K562 (cell line): ENCODE measurements around the gene RFC2. TPM values are rescaled to one million over a fixed set of nuclear protein-coding genes. Genes with fewer than 3 reads are reported as not detected.
A peak's percentile ranks its signal among the peaks of the same experiment; 100 is the strongest.

ENCODE experiments used
- CXXC5 ChIP-seq: fragments of 250-450 bp; sonication (Bioruptor Pico); IDR thresholded peaks from 2 replicates; pipeline ENCODE4 v1.8.0; 2022; ENCODE audit warnings: inconsistent platforms, mild to moderate bottlenecking, moderate library complexity
- HDGF ChIP-seq: fragments of 450-650 bp; IDR thresholded peaks from 2 replicates; pipeline ENCODE4 v1.6.1; 2016
- HLTF ChIP-seq: fragments of 450-650 bp; IDR thresholded peaks from 2 replicates; pipeline ENCODE4 v1.6.1; 2016
- HNRNPLL ChIP-seq: fragments of 200-400 bp; formaldehyde crosslinking; IDR thresholded peaks from 2 replicates; pipeline ENCODE4 v1.6.1; 2017; ENCODE audit warnings: low read length, low read depth, mild to moderate bottlenecking; ENCODE audit not compliant: poor library complexity, severe bottlenecking
- ILK ChIP-seq: fragments of 450-650 bp; IDR thresholded peaks from 2 replicates; pipeline ENCODE4 v1.6.1; 2016; ENCODE audit warnings: missing genetic modification characterization, low read depth, mild to moderate bottlenecking, missing compliant biosample characterization, moderate library complexity, borderline replicate concordance
- L3MBTL2 ChIP-seq: fragments of 450-650 bp; IDR thresholded peaks from 2 replicates; pipeline ENCODE4 v1.6.1; 2016; ENCODE audit warnings: mild to moderate bottlenecking, moderate library complexity
- POLR2AphosphoS2 ChIP-seq: IDR thresholded peaks from 2 replicates; pipeline ENCODE4 v1.6.1; 2012; ENCODE audit warnings: low read length, improper control_type of control experiment
- PRMT5 ChIP-seq: sonication (generic); formaldehyde crosslinking; IDR thresholded peaks from 2 replicates; pipeline ENCODE4 v1.5.0; 2020; ENCODE audit warnings: missing genetic modification reagents
- SIN3A ChIP-seq, 2 experiments: fragments of 150-350 bp in 1 of 2; IDR thresholded peaks; 2 replicates each; pipeline ENCODE4 v1.6.1; 2011 to 2016; ENCODE audit warnings: borderline replicate concordance in 2 of 2, low read depth in 2 of 2, low read length in 2 of 2, mild to moderate bottlenecking in 2 of 2, moderate library complexity in 2 of 2; ENCODE audit not compliant: control insufficient read depth in 1 of 2
- SIN3B ChIP-seq: fragments of 450-650 bp; IDR thresholded peaks from 2 replicates; pipeline ENCODE4 v1.6.1; 2017; ENCODE audit warnings: low read depth, mild to moderate bottlenecking, moderate library complexity
- SMAD3 ChIP-seq: fragments of 450-650 bp; formaldehyde crosslinking; conservative IDR thresholded peaks from 2 replicates; pipeline ENCODE4 v1.4.0; 2020; ENCODE audit warnings: mild to moderate bottlenecking
- TAL1 ChIP-seq: fragments of 450-650 bp; IDR thresholded peaks from 2 replicates; pipeline ENCODE4 v1.6.1; 2016; ENCODE audit warnings: mild to moderate bottlenecking
- THRAP3 ChIP-seq: fragments of 450-650 bp; IDR thresholded peaks from 2 replicates; pipeline ENCODE4 v1.6.1; 2016; ENCODE audit warnings: mild to moderate bottlenecking, inconsistent platforms, borderline replicate concordance
- ZNF23 ChIP-seq: fragments of 250-450 bp; sonication (Bioruptor Pico); IDR thresholded peaks from 2 replicates; pipeline ENCODE4 v1.4.0; 2020; ENCODE audit warnings: mild to moderate bottlenecking
- ZNF639 ChIP-seq, 2 experiments: fragments of 200-800 bp in 1 of 2; sonication (Bioruptor generic) in 1 of 2; sonication (generic) in 1 of 2; formaldehyde crosslinking in 1 of 2; IDR thresholded peaks in 1 of 2; conservative IDR thresholded peaks in 1 of 2; 2 replicates each; pipeline versions ENCODE4 v1.5.0 to v1.6.1; 2016 to 2020; ENCODE audit warnings: missing compliant biosample characterization in 1 of 2, missing genetic modification characterization in 1 of 2, missing genetic modification reagents in 1 of 2
- ZNF778 ChIP-seq: fragments of 450-650 bp; formaldehyde crosslinking; IDR thresholded peaks from 2 replicates; pipeline ENCODE4 v1.4.0; 2020; ENCODE audit warnings: mild to moderate bottlenecking, moderate library complexity
- polyA plus RNA-seq, 8 experiments: library from polyadenylated mRNA; depleted of rRNA in 4 of 8; stranded (reverse) in 5 of 8; unstranded in 3 of 8; fragments of >200 nt; fragmentation: Nextera tagmentation in 2 of 8; fragmentation: Illumina TruSeq in 1 of 8; extraction: Ambion mirVana in 2 of 8; extraction: Trizol in 1 of 8; gene quantifications; 2 replicates each; pipeline versions ENCODE4 v1.2.1 to v1.2.3, GENCODE V29; 2011 to 2014; ENCODE audit warnings: inconsistent platforms in 1 of 8, missing spikeins in 1 of 8
- total RNA-seq, 7 experiments: library from RNA; depleted of rRNA in 6 of 7; stranded (reverse); fragments of >200 nt in 6 of 7; fragmentation: Illumina TruSeq in 2 of 7; extraction: Trizol in 2 of 7; gene quantifications; 2 replicates each; pipeline versions ENCODE4 v1.2.1 to v1.2.3, GENCODE V29; 2011 to 2021; ENCODE audit warnings: low replicate concordance in 1 of 7
- TF ChIP-seq, protein P1 (sequence below): fragments of 250-450 bp; sonication (Bioruptor Pico); IDR thresholded peaks from 2 replicates; pipeline ENCODE4 v1.9.0; 2021; ENCODE audit warnings: mild to moderate bottlenecking, inconsistent platforms
- TF ChIP-seq, protein P2 (sequence below), 2 experiments: fragments of 450-650 bp; conservative IDR thresholded peaks; 2 replicates each; pipeline ENCODE4 v1.6.1; 2017; ENCODE audit warnings: mild to moderate bottlenecking in 2 of 2, moderate library complexity in 2 of 2
- TF ChIP-seq, protein P3 (sequence below), 2 experiments: IDR thresholded peaks; 2 replicates each; pipeline ENCODE4 v1.6.1; 2012; ENCODE audit warnings: improper control_type of control experiment in 2 of 2, low read depth in 2 of 2, low read length in 2 of 2, borderline replicate concordance in 1 of 2

RFC2 gene
- total and polyA plus RNA-seq, 9 of the 15 experiments (the other 6 are each of a cell fraction or from before 2014, with no cell fraction given): 32.5 to 161 (median 102) TPM

GRCh38 chr7:74289018-74289658 lies 34.9 kb upstream of the RFC2 start, which contains the start of gene CLIP2 (continued):
- TF ChIP-seq ZNF778 (CRISPR knock-in tag) (no peak), POLR2AphosphoS2 (no peak), PRMT5 (no peak), TAL1 (no peak), ILK (tag) (no peak), HLTF (no peak), SIN3A (IDR thresholded peaks at IDR 0.05; ENCODE audit: borderline replicate concordance in 2 of 2, control insufficient read depth in 1 of 2, low read depth in 2 of 2, low read length in 2 of 2) (no peak), SMAD3 (peak; percentile 39; the same call in 1 of the 2 replicates), ZNF23 (CRISPR knock-in tag) (peak; percentile 62; the same call in 1 of the 2 replicates), ZNF639 (CRISPR knock-in tag; conservative IDR thresholded peaks at IDR 0.05 in 1 of 2, IDR thresholded peaks at IDR 0.05 in 1 of 2) (0 out of 4 replicates have a peak, but pooled peaks of 1 of the 2 experiments have one; percentile 11), THRAP3 (no peak), HNRNPLL (peak; percentile 94), L3MBTL2 (peak; percentile 96), CXXC5 (CRISPR knock-in tag) (peak; percentile 33; the same call in 1 of the 2 replicates), HDGF (peak; percentile 41; the same call in 1 of the 2 replicates), SIN3B (0 out of 2 replicates have a peak, but pooled peaks have one; percentile 33)
- TF ChIP-seq, protein P1, sequence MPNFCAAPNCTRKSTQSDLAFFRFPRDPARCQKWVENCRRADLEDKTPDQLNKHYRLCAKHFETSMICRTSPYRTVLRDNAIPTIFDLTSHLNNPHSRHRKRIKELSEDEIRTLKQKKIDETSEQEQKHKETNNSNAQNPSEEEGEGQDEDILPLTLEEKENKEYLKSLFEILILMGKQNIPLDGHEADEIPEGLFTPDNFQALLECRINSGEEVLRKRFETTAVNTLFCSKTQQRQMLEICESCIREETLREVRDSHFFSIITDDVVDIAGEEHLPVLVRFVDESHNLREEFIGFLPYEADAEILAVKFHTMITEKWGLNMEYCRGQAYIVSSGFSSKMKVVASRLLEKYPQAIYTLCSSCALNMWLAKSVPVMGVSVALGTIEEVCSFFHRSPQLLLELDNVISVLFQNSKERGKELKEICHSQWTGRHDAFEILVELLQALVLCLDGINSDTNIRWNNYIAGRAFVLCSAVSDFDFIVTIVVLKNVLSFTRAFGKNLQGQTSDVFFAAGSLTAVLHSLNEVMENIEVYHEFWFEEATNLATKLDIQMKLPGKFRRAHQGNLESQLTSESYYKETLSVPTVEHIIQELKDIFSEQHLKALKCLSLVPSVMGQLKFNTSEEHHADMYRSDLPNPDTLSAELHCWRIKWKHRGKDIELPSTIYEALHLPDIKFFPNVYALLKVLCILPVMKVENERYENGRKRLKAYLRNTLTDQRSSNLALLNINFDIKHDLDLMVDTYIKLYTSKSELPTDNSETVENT: peak; percentile 62; the same call in 1 of the 2 replicates
- TF ChIP-seq, protein P2, sequence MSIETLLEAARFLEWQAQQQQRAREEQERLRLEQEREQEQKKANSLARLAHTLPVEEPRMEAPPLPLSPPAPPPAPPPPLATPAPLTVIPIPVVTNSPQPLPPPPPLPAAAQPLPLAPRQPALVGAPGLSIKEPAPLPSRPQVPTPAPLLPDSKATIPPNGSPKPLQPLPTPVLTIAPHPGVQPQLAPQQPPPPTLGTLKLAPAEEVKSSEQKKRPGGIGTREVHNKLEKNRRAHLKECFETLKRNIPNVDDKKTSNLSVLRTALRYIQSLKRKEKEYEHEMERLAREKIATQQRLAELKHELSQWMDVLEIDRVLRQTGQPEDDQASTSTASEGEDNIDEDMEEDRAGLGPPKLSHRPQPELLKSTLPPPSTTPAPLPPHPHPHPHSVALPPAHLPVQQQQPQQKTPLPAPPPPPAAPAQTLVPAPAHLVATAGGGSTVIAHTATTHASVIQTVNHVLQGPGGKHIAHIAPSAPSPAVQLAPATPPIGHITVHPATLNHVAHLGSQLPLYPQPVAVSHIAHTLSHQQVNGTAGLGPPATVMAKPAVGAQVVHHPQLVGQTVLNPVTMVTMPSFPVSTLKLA (conservative IDR thresholded peaks at IDR 0.05): no peak
- TF ChIP-seq, protein P3, sequence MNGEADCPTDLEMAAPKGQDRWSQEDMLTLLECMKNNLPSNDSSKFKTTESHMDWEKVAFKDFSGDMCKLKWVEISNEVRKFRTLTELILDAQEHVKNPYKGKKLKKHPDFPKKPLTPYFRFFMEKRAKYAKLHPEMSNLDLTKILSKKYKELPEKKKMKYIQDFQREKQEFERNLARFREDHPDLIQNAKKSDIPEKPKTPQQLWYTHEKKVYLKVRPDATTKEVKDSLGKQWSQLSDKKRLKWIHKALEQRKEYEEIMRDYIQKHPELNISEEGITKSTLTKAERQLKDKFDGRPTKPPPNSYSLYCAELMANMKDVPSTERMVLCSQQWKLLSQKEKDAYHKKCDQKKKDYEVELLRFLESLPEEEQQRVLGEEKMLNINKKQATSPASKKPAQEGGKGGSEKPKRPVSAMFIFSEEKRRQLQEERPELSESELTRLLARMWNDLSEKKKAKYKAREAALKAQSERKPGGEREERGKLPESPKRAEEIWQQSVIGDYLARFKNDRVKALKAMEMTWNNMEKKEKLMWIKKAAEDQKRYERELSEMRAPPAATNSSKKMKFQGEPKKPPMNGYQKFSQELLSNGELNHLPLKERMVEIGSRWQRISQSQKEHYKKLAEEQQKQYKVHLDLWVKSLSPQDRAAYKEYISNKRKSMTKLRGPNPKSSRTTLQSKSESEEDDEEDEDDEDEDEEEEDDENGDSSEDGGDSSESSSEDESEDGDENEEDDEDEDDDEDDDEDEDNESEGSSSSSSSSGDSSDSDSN (IDR thresholded peaks at IDR 0.05; ENCODE audit: borderline replicate concordance in 1 of 2, low read depth in 2 of 2, low read length in 2 of 2): peak; percentile 61 to 94; a peak in 3 of 4 replicates
